HEK293T (cell line): ENCODE data around the gene SLC7A10.

Experiments
- BHLHE40 ChIP-seq: fragments of 450-650 bp; IDR thresholded peaks from 2 replicates; pipeline ENCODE4 v1.6.1; 2016; ENCODE audit warnings: mild to moderate bottlenecking, moderate library complexity, borderline replicate concordance
- ELF4 ChIP-seq: fragments of 450-650 bp; IDR thresholded peaks from 2 replicates; pipeline ENCODE4 v1.6.1; 2017; ENCODE audit warnings: antibody characterized with exemption
- FOXA1 ChIP-seq: fragments of 450-650 bp; IDR thresholded peaks from 2 replicates; pipeline ENCODE4 v1.6.1; 2016; ENCODE audit warnings: mild to moderate bottlenecking
- FOXM1 ChIP-seq: fragments of 450-650 bp; IDR thresholded peaks from 2 replicates; pipeline ENCODE4 v1.6.1; 2017; ENCODE audit warnings: mild to moderate bottlenecking, borderline replicate concordance
- SP1 ChIP-seq: fragments of 450-650 bp; IDR thresholded peaks from 2 replicates; pipeline ENCODE4 v1.6.1; 2017
- SUZ12 ChIP-seq: fragments of 450-650 bp; IDR thresholded peaks from 2 replicates; pipeline ENCODE4 v1.6.1; 2016; ENCODE audit warnings: mild to moderate bottlenecking
- TF ChIP-seq, protein P1 (sequence below): fragments of 450-650 bp; IDR thresholded peaks from 2 replicates; pipeline ENCODE4 v1.6.1; 2016

DNA sequence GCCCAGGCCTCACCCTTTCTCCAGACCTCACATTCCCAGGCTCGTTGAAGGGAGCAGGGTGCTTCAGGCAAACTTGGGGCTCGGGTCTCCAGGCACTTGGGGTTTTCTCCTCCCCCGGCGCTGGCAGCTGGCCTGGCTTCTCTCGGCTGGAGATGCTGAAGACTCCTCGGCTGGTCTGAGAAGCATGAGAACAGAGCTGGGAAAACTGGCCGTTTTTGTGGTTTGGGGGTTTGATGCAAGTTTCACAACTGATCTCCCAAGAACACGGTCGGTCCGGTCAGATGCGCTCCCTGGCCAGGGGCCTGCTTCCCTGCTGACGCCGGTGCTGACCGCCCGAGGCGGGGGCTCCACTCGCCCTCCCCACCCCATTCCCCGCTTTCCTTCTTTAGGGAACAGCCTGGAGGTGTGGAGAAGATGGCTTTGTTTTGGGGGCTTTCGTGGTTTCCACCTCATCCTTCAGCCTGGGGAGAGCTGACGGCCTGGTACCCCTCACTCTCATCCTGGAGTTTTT, 41.4 kb upstream of the SLC7A10 start:
- TF ChIP-seq FOXA1 = no peak
- TF ChIP-seq SP1 = no peak
- TF ChIP-seq SUZ12 = no peak
- no peak for TF ChIP-seq ELF4
- TF ChIP-seq, protein P1, sequence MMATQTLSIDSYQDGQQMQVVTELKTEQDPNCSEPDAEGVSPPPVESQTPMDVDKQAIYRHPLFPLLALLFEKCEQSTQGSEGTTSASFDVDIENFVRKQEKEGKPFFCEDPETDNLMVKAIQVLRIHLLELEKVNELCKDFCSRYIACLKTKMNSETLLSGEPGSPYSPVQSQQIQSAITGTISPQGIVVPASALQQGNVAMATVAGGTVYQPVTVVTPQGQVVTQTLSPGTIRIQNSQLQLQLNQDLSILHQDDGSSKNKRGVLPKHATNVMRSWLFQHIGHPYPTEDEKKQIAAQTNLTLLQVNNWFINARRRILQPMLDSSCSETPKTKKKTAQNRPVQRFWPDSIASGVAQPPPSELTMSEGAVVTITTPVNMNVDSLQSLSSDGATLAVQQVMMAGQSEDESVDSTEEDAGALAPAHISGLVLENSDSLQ = no peak
- TF ChIP-seq FOXM1 = no peak
- TF ChIP-seq BHLHE40 = no peak
